PFSK-1 (cell line): ENCODE measurements around the gene CRBN.

ENCODE experiments used
- FOXP2 ChIP-seq: optimal IDR thresholded peaks from 2 replicates; pipeline ENCODE3; 2011; ENCODE audit warnings: borderline replicate concordance, control low read depth, inconsistent platforms; ENCODE audit not compliant: insufficient read depth; ENCODE audit errors: extremely low read length, extremely low read depth
- POLR2AphosphoS5 ChIP-seq: IDR thresholded peaks from 2 replicates; pipeline ENCODE4 v1.6.1; 2012; ENCODE audit warnings: low read depth, mild to moderate bottlenecking, control low read depth, low read length, moderate library complexity
- SIN3A ChIP-seq: IDR thresholded peaks from 2 replicates; pipeline ENCODE4 v1.6.1; 2012; ENCODE audit warnings: mild to moderate bottlenecking, low read length, moderate library complexity, borderline replicate concordance; ENCODE audit not compliant: insufficient read depth
- TAF1 ChIP-seq: IDR thresholded peaks from 2 replicates; pipeline ENCODE4 v1.6.1; 2012; ENCODE audit warnings: low read length, control low read depth, borderline replicate concordance; ENCODE audit not compliant: insufficient read depth
- TF ChIP-seq, protein P1 (sequence below), 2 experiments: IDR thresholded peaks; 2 replicates each; pipeline versions ENCODE4 v1.6.1 to v1.8.0; 2011 to 2012; ENCODE audit warnings: low read depth in 2 of 2, low read length in 2 of 2, control low read depth in 1 of 2, inconsistent platforms in 1 of 2, mild to moderate bottlenecking in 1 of 2, moderate library complexity in 1 of 2; ENCODE audit not compliant: insufficient read depth in 1 of 2

CRBN gene

DNA sequence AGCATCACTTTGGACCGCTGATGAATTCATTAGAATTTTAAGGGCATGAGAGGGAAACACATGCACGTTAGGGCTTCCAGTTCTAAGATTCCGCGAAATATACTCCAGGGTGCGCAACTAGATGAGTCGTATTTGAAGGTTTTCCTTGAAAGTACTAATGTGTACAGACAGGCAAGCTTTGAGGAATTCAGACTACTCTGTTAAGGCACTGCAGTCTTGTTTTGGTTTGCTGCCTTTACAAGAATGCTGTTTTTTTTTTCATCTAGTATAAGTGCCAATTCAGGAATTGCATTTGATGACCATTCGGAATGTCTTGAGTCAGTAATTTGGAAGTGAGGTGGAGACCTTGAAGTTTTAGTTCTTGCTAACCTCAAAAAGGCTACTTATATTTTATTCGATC lies 33.7 kb downstream of the CRBN start:
- TF ChIP-seq FOXP2 (no peak), POLR2AphosphoS5 (no peak), SIN3A (no peak), TAF1 (no peak)
- TF ChIP-seq, protein P1, sequence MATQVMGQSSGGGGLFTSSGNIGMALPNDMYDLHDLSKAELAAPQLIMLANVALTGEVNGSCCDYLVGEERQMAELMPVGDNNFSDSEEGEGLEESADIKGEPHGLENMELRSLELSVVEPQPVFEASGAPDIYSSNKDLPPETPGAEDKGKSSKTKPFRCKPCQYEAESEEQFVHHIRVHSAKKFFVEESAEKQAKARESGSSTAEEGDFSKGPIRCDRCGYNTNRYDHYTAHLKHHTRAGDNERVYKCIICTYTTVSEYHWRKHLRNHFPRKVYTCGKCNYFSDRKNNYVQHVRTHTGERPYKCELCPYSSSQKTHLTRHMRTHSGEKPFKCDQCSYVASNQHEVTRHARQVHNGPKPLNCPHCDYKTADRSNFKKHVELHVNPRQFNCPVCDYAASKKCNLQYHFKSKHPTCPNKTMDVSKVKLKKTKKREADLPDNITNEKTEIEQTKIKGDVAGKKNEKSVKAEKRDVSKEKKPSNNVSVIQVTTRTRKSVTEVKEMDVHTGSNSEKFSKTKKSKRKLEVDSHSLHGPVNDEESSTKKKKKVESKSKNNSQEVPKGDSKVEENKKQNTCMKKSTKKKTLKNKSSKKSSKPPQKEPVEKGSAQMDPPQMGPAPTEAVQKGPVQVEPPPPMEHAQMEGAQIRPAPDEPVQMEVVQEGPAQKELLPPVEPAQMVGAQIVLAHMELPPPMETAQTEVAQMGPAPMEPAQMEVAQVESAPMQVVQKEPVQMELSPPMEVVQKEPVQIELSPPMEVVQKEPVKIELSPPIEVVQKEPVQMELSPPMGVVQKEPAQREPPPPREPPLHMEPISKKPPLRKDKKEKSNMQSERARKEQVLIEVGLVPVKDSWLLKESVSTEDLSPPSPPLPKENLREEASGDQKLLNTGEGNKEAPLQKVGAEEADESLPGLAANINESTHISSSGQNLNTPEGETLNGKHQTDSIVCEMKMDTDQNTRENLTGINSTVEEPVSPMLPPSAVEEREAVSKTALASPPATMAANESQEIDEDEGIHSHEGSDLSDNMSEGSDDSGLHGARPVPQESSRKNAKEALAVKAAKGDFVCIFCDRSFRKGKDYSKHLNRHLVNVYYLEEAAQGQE (IDR thresholded peaks at IDR 0.05; ENCODE audit: insufficient read depth in 1 of 2, low read depth in 2 of 2, low read length in 2 of 2) = no peak

GRCh38 chr3:3141939-3142338 lies 37.6 kb downstream of the CRBN start:
- no peak for TF ChIP-seq POLR2AphosphoS5
- TF ChIP-seq FOXP2 = no peak
- TF ChIP-seq TAF1 = no peak
- TF ChIP-seq SIN3A = no peak
- TF ChIP-seq, protein P1 (IDR thresholded peaks at IDR 0.05; ENCODE audit: insufficient read depth in 1 of 2, low read depth in 2 of 2, low read length in 2 of 2) = no peak

GRCh38 chr3:3137526-3137925 lies 42.0 kb downstream of the CRBN start:
- no peak for TF ChIP-seq SIN3A
- TF ChIP-seq FOXP2 = no peak
- TF ChIP-seq TAF1 = no peak
- TF ChIP-seq POLR2AphosphoS5 = no peak
- TF ChIP-seq, protein P1 (IDR thresholded peaks at IDR 0.05; ENCODE audit: insufficient read depth in 1 of 2, low read depth in 2 of 2, low read length in 2 of 2) = no peak

DNA sequence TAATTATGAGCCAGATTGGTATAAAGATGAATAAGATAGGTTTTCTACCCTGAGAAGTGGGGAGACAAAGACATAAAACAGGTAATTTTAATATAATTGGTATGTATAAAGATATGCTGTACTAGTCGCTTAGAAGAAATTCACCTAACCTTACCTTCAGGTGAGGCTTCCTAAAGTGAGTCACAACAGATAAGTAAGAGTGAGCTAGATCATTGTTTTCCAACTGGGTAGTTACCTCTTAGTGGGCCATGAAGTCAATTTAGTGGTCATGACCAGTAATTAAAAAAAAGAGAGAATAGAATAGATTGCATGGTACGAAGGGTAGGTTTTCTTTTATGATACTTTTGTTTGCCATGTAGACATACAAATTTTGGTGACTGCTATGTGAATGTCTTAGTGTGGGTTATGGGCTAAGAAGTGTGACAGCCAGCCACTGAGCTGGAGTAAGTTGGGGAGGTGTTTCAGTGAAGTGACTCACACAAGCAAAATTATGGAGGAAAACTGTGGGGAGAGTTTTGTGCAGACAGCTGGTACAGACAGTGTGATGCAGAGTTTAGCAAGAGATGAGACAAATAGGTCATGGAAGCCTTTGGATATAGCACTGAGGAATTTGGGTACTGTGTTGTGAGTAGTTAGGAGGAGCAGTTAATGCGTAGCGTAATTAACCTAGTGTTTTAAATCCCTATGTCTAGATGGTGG lies 44.6 kb downstream of the CRBN start:
- TF ChIP-seq TAF1 (no peak), FOXP2 (no peak), POLR2AphosphoS5 (no peak), SIN3A (no peak)
- TF ChIP-seq, protein P1 (IDR thresholded peaks at IDR 0.05; ENCODE audit: insufficient read depth in 1 of 2, low read depth in 2 of 2, low read length in 2 of 2) = no peak

GRCh38 chr3:3133500-3133899 lies 46.0 kb downstream of the CRBN start:
- TF ChIP-seq TAF1 (no peak), POLR2AphosphoS5 (no peak), SIN3A (no peak), FOXP2 (no peak)
- TF ChIP-seq, protein P1 (IDR thresholded peaks at IDR 0.05; ENCODE audit: insufficient read depth in 1 of 2, low read depth in 2 of 2, low read length in 2 of 2) = no peak
